GM12878 (cell line): ENCODE measurements around the gene PAK3. TPM values are rescaled to one million over a fixed set of nuclear protein-coding genes. Genes with fewer than 3 reads are reported as not detected.

Experiments
- CHD2 ChIP-seq: IDR thresholded peaks from 2 replicates; pipeline ENCODE4 v1.6.1; 2011; ENCODE audit warnings: low read depth, low read length, improper control_type of control experiment, borderline replicate concordance
- HCFC1 ChIP-seq: fragments of 150-350 bp; IDR thresholded peaks from 2 replicates; pipeline ENCODE4 v1.6.1; 2014; ENCODE audit warnings: low read length
- IRF5 ChIP-seq: fragments of 450-650 bp; IDR thresholded peaks from 2 replicates; pipeline ENCODE4 v1.6.1; 2017; ENCODE audit warnings: borderline replicate concordance
- POLR2A ChIP-seq: IDR thresholded peaks from 2 replicates; pipeline ENCODE4 v1.6.1; 2011; ENCODE audit warnings: low read depth, mild to moderate bottlenecking, low read length
- SPI1 ChIP-seq: IDR thresholded peaks from 2 replicates; pipeline ENCODE4 v1.6.1; 2011; ENCODE audit warnings: low read depth, mild to moderate bottlenecking, low read length, moderate library complexity, borderline replicate concordance; ENCODE audit not compliant: insufficient read depth
- YY1 ChIP-seq: IDR thresholded peaks from 2 replicates; pipeline ENCODE4 v1.6.1; 2011; ENCODE audit warnings: low read depth, mild to moderate bottlenecking, low read length
- ZNF592 ChIP-seq: fragments of 450-650 bp; IDR thresholded peaks from 2 replicates; pipeline ENCODE4 v1.6.1; 2017; ENCODE audit warnings: mild to moderate bottlenecking, moderate library complexity
- polyA plus RNA-seq, 11 experiments: library from polyadenylated mRNA; depleted of rRNA in 4 of 11; unstranded in 6 of 11; stranded (reverse) in 5 of 11; fragments of >200 nt; fragmentation: Nextera tagmentation in 4 of 11; fragmentation: Illumina TruSeq in 1 of 11; extraction: Ambion mirVana in 4 of 11; extraction: Trizol in 1 of 11; gene quantifications; 1 replicate in 1 of 11; 2 replicates in 10 of 11; pipeline versions ENCODE4 v1.2.1 to v1.2.3, GENCODE V29; 2011 to 2016; ENCODE audit warnings: inconsistent platforms in 2 of 11, missing spikeins in 2 of 11, low read depth in 1 of 11
- total RNA-seq, 4 experiments: library from RNA; depleted of rRNA in 3 of 4; stranded (reverse); fragments of >200 nt in 3 of 4; fragmentation: Illumina TruSeq in 1 of 4; extraction: Trizol in 1 of 4; gene quantifications; 2 replicates each; pipeline versions ENCODE4 v1.2.1 to v1.2.3, GENCODE V29; 2013 to 2021
- TF ChIP-seq, protein P1 (sequence below): IDR thresholded peaks from 2 replicates; pipeline ENCODE4 v1.6.1; 2011; ENCODE audit warnings: mild to moderate bottlenecking, low read depth, low read length, moderate library complexity; ENCODE audit not compliant: insufficient replicate concordance

The PAK3 gene
- total and polyA plus RNA-seq, 10 of the 15 experiments (the other 5 are each of a cell fraction or from before 2014, with no cell fraction given), result 0.02 to 0.10 (median 0.04) TPM; not detected in 6

- TF ChIP-seq IRF5 (no peak), ZNF592 (no peak), HCFC1 (no peak), POLR2A (no peak), SPI1 (no peak), CHD2 (no peak), YY1 (no peak)
- TF ChIP-seq, protein P1, sequence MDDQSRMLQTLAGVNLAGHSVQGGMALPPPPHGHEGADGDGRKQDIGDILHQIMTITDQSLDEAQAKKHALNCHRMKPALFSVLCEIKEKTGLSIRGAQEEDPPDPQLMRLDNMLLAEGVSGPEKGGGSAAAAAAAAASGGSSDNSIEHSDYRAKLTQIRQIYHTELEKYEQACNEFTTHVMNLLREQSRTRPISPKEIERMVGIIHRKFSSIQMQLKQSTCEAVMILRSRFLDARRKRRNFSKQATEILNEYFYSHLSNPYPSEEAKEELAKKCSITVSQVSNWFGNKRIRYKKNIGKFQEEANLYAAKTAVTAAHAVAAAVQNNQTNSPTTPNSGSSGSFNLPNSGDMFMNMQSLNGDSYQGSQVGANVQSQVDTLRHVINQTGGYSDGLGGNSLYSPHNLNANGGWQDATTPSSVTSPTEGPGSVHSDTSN, result no peak
Measured at GRCh38 chrX:111264385-111264784, 168.4 kb downstream of the PAK3 start (continued).
